Spleen (tissue), 7 donors: ENCODE results near the gene CBLN3.

Experiments
- CTCF ChIP-seq, 11 experiments: fragments of 200-600 bp in 7 of 11; fragments of 450-650 bp in 4 of 11; sonication (generic) in 4 of 11; IDR thresholded peaks in 8 of 11; conservative IDR thresholded peaks in 3 of 11; 1 replicate in 7 of 11; 2 replicates in 4 of 11; pipeline versions ENCODE4 v1.4.0 to v1.8.0; 2016 to 2021; ENCODE audit warnings: antibody characterized with exemption in 11 of 11, inconsistent platforms in 4 of 11, mild to moderate bottlenecking in 1 of 11
- POLR2A ChIP-seq, 3 donors: fragments of 450-650 bp; IDR thresholded peaks; one replicate each; pipeline ENCODE4 v1.5.1; 2017; ENCODE audit warnings: antibody characterized with exemption in 3 of 3, mild to moderate bottlenecking in 1 of 3
- POLR2AphosphoS5 ChIP-seq, 3 donors: sonication (generic); formaldehyde crosslinking; IDR thresholded peaks; one replicate each; pipeline ENCODE4 v1.5.1; 2017; ENCODE audit warnings: antibody characterized with exemption in 3 of 3
- donor health status: DM: no; HTN: no; CAD: no; lungs with moderate emphysema.
- donor health status: DM: no; HTN: no; CAD: no.
- donor health status: DM: no; HTN: no; CAD: no.

- TF ChIP-seq POLR2A (IDR thresholded peaks at IDR 0.05) (no peak), CTCF (IDR thresholded peaks at IDR 0.05 in 8 of 11, conservative IDR thresholded peaks at IDR 0.05 in 3 of 11) (no peak), POLR2AphosphoS5 (IDR thresholded peaks at IDR 0.05) (no peak)
Measured at GRCh38 chr14:24406416-24406815, 23.1 kb downstream of the CBLN3 start.
